ENCODE measurements around the gene EIF4G1. TPM values are rescaled to one million over a fixed set of nuclear protein-coding genes. Genes with fewer than 3 reads are reported as not detected.

The EIF4G1 gene
- total RNA-seq, 1 experiment from 2014 or later: 532 TPM

GRCh38 chr3:184306341-184306972, 7.9 kb upstream of the EIF4G1 start:
- no peak overlapping the region for H3K4me3 Mint-ChIP-seq
- no CpG with 5 or more reads among the region's 4 CpGs for WGBS (ENCODE audit: extremely low coverage, insufficient read length, low lambda C conversion rate)

More at GRCh38 chr3:184306341-184306972, 7.9 kb upstream of the EIF4G1 start:
- no peaks in the 10 kb centered on the region for H3K79me1 ChIP-seq (ENCODE audit: insufficient read depth, low read depth, low read length, poor library complexity, severe bottlenecking)
- no peak overlapping the region for H2BK12ac ChIP-seq (ENCODE audit: insufficient read length, low read depth, low read length)
- no peak overlapping the region for H2BK20ac ChIP-seq (ENCODE audit: low read depth, low read length, poor library complexity, severe bottlenecking)
- no peak overlapping the region for H3T11ph ChIP-seq (ENCODE audit: low read length)
- H2AFZ ChIP-seq (ENCODE audit: low read length): no peak overlapping the region
- Mint-ChIP-seq H3K27me3 (ENCODE audit: low read depth) (no peaks in the 10 kb centered on the region), H3K9me3 (no peaks in the 10 kb centered on the region; a peak in 1 of 5 replicates), H3K27ac (no peak overlapping the region), H3K4me1 (no peaks in the 10 kb centered on the region), H3K36me3 (ENCODE audit: insufficient read depth in 1 of 3, low read depth in 3 of 3) (peaks cover 72 to 87% (median 78%) of the 10 kb centered on the region in 3 experiments)
- no peak overlapping the region for H2BK120ac ChIP-seq (ENCODE audit: low read depth, low read length, poor library complexity, severe bottlenecking)
- no peak overlapping the region for H3K18ac ChIP-seq (ENCODE audit: insufficient read length, low read depth, low read length)
- no peaks in the 10 kb centered on the region for H3K23me2 ChIP-seq (ENCODE audit: insufficient read length, low read depth, low read length, poor library complexity, severe bottlenecking)
- H4K8ac ChIP-seq (replicated peaks; ENCODE audit: insufficient read length, low read depth, low read length): no peak overlapping the region
- no peak overlapping the region for H4K5ac ChIP-seq (ENCODE audit: insufficient read length, low read depth, low read length)
- H3K14ac ChIP-seq (ENCODE audit: insufficient read depth, low read length): no peak overlapping the region
- no peak overlapping the region for H2BK5ac ChIP-seq (ENCODE audit: insufficient read length, low read length)
- H4K91ac ChIP-seq (ENCODE audit: insufficient read length, low read depth, low read length): no peak overlapping the region
- no peak overlapping the region for H3K27ac ChIP-seq (ENCODE audit: insufficient read length, low read depth, low read length)
- H3K27me3 ChIP-seq (ENCODE audit: insufficient read depth, low read length): no peaks in the 10 kb centered on the region
- H3K56ac ChIP-seq (ENCODE audit: insufficient read length, low read depth, low read length): no peak overlapping the region
- no peak for TF ChIP-seq CTCF (conservative IDR thresholded peaks at IDR 0.05)
- no peaks in the 10 kb centered on the region for H3K9me3 ChIP-seq (ENCODE audit: control insufficient read depth, low read depth, low read length)
- H4K20me1 ChIP-seq (ENCODE audit: control insufficient read depth, insufficient read depth, insufficient read length): peaks cover 2% of the 10 kb centered on the region
- H3K23ac ChIP-seq (ENCODE audit: insufficient read length, low read depth, low read length): no peak overlapping the region
- H3K4ac ChIP-seq (ENCODE audit: low read depth, low read length): no peak overlapping the region
- no peaks in the 10 kb centered on the region for H3K79me2 ChIP-seq (ENCODE audit: insufficient read depth, low read length)
- H3K4me1 ChIP-seq (ENCODE audit: insufficient read depth, low read length): no peaks in the 10 kb centered on the region
- H3K9ac ChIP-seq (ENCODE audit: extremely low read depth, insufficient read length, low read length): no peak overlapping the region
- no peak for DNase-seq
- no peak overlapping the region for H2BK15ac ChIP-seq (ENCODE audit: low read depth, low read length)
- no peak overlapping the region for H3K4me2 ChIP-seq (ENCODE audit: insufficient read depth, insufficient read length, low read length)
- no peak overlapping the region for H2AK5ac ChIP-seq (ENCODE audit: insufficient read length, low read length)
